NCI-H460 (cell line): ENCODE results near the gene DNMBP. TPM values are rescaled to one million over a fixed set of nuclear protein-coding genes. Genes with fewer than 3 reads are reported as not detected.
A peak's percentile ranks its signal among the peaks of the same experiment; 100 is the strongest.
"Not testable (repeated sequence)": the region's sequence is repeated elsewhere in the genome, so short reads cannot be mapped to it uniquely, and the experiment has no call there.

Experiments used
- DNase-seq: peaks from one replicate; pipeline ENCODE4 v3.0.0-alpha.2; 2016; ENCODE audit warnings: low read depth; ENCODE audit errors: extremely low read depth
- total RNA-seq: library from RNA; depleted of rRNA; stranded (reverse); fragments of >200 nt; shearing (Covaris generic); gene quantifications from 2 replicates; pipeline ENCODE4 v1.2.3, GENCODE V29; 2014

Gene DNMBP
- total RNA-seq, 1 experiment from 2014 or later, result 13.3 TPM

DNA sequence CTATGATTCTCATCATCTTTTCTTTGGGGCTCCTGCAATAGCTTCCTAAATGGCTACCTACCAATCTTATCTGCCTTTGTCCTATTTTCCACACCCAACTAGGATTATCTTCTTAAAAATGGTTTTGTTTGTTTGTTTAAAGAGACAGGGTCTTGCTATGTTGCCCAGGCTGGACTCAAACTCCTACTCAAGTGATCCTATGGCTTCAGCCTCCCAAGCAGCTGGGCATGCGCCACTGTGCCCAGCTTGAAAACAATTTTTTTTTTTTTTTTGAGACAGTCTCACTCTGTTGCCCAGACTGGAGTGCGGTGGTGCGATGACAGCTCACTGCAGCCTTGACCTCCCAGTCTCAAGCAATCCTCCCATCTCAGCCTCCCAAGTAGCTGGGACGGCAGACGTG, 14.9 kb downstream of the DNMBP start:
- DNase-seq, result no peak

GRCh38 chr10:99993701-99994689, 15.8 kb downstream of the DNMBP start:
- peak; percentile 50 for DNase-seq

DNA sequence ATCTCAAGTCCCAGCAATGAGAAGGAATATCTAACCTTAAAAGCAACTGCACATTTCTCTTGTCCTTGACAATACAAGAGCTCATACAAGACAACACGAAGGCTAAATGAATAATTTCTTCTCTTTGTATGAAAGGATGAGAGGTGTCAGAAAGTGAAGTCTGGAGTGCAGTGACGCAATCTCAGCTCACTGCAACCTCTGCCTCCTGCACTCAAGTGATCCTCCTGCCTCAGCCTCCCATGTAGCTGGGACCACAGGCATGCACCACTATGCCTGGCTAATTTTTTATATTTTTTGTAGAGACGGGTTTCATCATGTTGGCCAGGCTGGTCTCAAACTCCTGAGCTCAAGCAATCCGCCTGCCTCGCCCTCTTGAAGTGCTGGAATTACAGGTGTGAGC, 24.1 kb downstream of the DNMBP start:
- DNase-seq, result not testable (repeated sequence)

DNA sequence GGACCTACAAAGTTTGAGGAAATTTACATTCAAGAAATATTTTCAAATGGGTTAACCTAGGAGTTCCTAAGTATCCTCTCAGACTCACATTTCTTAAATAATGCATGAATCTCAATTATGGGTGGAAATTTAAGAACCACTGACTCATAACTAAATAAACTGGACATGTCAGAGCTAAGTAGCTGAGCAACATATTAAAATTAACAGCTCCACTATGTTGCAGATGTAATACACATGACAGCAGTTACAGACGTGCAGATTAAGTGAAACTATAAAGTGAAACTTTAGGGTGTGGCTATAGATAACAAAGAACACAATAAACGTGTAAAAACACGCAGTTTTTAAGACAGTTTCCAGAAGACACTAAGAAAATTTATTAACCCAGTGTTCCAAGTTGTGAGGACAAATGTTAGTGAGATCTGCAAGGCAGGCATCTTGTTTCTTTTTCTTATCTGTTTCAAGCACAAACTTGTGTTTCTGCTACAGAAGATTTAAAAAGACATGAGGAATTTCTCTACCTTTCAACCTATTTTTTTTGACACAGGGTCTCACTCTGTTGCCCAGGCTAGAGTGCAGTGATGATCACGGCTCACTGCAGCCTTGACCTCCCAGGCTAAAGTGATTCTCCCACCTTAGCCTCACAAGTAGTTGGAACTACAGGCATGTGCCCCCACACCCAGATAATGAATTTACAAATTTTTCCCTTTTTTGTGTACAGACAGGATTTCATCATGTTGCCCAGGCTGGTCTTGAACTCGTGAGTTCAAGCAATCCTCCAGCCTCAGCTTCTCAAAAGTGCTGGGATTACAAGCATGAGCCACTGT, 25.3 kb downstream of the DNMBP start:
- DNase-seq, result no peak

GRCh38 chr10:99983280-99983988, 26.3 kb downstream of the DNMBP start:
- no peak for DNase-seq

DNA sequence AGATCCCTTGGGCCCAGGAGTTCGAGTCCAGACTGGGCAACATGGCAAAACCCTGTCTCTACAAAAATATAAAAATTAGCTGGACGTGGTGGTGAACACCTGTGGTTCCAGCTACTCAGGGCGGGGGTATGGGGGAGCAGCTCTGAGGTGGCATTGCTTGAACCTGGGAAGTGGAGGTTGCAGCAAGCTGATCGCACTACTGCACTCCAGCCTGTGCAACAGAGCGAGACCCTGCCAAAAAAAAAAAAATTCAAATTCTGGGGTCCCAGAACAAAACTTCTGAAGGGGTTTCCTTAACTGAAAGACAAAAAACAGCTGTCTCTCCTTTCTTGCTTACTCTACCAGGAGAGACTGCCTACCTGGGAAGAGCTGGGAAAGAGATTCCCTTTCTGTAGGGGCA, 27.0 kb downstream of the DNMBP start:
- no peak for DNase-seq

GRCh38 chr10:99981581-99982199, 28.1 kb downstream of the DNMBP start:
- DNase-seq, result no peak

GRCh38 chr10:99979066-99979685, 30.6 kb downstream of the DNMBP start:
- DNase-seq, result no peak

- DNase-seq, result no peak
Measured at GRCh38 chr10:99977916-99978315, 31.8 kb downstream of the DNMBP start.

- peak; percentile 55 for DNase-seq
Measured at GRCh38 chr10:99976886-99977665, 32.7 kb downstream of the DNMBP start.

GRCh38 chr10:99975942-99976809, 33.6 kb downstream of the DNMBP start:
- peak; percentile 16 for DNase-seq

DNA sequence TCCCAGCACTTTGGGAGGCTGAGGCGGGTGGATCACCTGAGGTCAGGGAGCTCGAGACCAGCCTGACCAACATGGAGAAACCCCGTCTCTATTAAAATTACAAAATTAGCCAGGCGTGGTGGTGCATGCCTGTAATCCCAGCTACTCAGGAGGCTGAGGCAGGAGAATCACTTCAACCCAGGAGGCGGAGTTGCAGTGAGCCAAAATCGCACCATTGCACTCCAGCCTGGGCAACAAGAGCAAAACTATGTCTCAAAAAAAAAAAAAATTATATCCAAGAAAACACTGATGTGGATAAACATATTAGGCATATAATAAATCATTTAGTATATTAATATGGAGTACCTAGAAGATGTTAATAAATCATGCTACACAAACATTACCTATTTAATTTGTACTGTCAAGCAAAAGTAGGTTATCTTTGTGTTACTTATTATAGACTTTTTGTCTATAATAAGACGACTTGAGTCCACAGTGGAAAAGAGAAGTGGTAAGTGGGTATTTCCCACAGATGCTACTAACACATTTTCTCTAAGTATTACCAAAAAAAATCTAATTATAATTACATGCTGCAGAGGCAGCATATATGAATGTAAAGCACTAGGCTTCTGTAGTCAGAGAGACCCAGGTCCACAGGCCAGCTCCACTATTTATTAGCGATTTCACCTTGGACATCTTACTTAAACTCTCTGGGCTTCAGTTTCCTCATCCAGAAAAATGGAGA, 34.5 kb downstream of the DNMBP start:
- DNase-seq, result no peak

DNA sequence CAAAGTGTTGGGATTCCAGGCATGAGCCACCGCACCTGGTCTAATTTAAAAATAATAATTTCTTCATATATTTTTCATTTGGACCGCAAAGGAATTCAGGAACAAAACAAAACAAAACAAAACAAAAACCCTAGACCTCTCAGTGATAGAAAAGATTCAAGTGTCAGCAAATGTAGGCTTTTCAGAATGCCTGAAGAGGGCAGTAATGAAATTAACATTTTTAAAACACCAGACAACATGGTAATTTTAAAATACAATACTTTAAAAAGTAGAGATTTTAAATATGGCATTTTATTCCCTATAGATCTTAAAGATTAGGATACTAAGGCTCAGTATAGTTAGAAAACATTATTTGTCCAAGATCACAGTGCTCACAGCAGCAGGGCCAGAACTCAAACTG, 36.6 kb downstream of the DNMBP start:
- DNase-seq, result no peak

- DNase-seq, result no peak
Measured at GRCh38 chr10:99967961-99968360, 41.8 kb downstream of the DNMBP start.

GRCh38 chr10:99966306-99966705, 43.4 kb downstream of the DNMBP start:
- DNase-seq, result no peak

DNA sequence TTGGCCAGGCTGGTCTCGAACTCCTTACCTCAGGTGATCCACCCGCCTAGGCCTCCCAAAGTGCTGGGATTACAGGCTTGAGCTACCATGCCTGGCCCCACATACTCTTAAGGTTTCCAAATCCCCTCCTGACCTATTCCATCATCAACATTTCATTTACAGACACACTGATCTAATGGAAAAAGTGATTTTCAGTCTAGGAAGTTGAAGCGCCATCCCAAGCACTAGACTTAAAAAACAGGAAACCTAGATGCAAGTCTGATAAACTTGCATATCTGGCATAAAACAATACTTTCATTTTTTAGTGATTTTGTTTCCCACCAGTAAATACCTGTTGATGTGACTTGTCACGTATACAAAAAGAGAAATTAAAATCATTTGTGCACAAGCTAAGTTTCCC, 44.0 kb downstream of the DNMBP start:
- DNase-seq, result no peak

DNA sequence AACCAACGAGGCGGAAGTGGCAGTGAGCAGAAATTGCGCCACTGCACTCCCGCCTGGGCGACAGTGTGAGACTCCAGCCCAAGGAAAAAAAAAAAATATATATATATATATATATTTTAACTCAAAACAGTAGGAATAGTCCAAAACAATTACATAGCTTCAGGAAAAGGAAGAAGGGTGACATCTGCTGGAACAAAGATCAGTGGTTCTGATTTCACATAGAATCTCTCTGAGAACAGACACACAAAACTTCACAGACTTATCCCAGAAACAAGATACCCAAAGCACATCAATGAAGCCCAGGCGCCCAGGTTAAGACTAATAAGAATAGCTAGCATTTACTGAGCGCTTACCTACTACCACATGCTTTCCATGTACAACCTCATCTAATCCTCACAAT, 45.0 kb downstream of the DNMBP start:
- DNase-seq, result no peak
